OCI-LY7 (cell line): ENCODE measurements around the gene FKBP11.

Source experiments
- EZH2phosphoT487 ChIP-seq: fragments of 200-600 bp; sonication (generic); IDR thresholded peaks from 2 replicates; pipeline ENCODE4 v1.6.1; 2018; ENCODE audit warnings: low read depth, borderline replicate concordance, mild to moderate bottlenecking, mixed run types, antibody characterized with exemption, low read length, moderate library complexity, mixed read lengths
- TF ChIP-seq, protein P1 (sequence below): fragments of 200-600 bp; sonication (generic); conservative IDR thresholded peaks from 2 replicates; pipeline ENCODE4 v1.5.1; 2014; ENCODE audit warnings: mild to moderate bottlenecking, antibody characterized with exemption, low read length, moderate library complexity, mixed read lengths

- TF ChIP-seq EZH2phosphoT487: no peak
- TF ChIP-seq, protein P1, sequence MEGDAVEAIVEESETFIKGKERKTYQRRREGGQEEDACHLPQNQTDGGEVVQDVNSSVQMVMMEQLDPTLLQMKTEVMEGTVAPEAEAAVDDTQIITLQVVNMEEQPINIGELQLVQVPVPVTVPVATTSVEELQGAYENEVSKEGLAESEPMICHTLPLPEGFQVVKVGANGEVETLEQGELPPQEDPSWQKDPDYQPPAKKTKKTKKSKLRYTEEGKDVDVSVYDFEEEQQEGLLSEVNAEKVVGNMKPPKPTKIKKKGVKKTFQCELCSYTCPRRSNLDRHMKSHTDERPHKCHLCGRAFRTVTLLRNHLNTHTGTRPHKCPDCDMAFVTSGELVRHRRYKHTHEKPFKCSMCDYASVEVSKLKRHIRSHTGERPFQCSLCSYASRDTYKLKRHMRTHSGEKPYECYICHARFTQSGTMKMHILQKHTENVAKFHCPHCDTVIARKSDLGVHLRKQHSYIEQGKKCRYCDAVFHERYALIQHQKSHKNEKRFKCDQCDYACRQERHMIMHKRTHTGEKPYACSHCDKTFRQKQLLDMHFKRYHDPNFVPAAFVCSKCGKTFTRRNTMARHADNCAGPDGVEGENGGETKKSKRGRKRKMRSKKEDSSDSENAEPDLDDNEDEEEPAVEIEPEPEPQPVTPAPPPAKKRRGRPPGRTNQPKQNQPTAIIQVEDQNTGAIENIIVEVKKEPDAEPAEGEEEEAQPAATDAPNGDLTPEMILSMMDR: no peak
These were observed 41.0 kb upstream of the FKBP11 start for GRCh38 chr12:48966177-48966895.
